CD4-positive, alpha-beta T cell (primary cell): ENCODE measurements around the gene GPAT2. TPM values are rescaled to one million over a fixed set of nuclear protein-coding genes. Genes with fewer than 3 reads are reported as not detected.
"Not testable (repeated sequence)": the region's sequence is repeated elsewhere in the genome, so short reads cannot be mapped to it uniquely, and the experiment has no call there.

Experiments used
- ATAC-seq: fragments of 200-7000 bp; cut with Tn5 transposase; one replicate; pipeline ENCODE4 v1.10.0; 2022; ENCODE audit warnings: mild to moderate bottlenecking; ENCODE audit not compliant: poor library complexity
- CTCF ChIA-PET: fragments of 350-600 bp; sonication (Branson Sonifier 250); formaldehyde crosslinking; loops from one replicate; lab custom pipeline; 2021; ENCODE audit warnings: antibody characterized with exemption, inconsistent platforms; lab: Charles Lee
- POLR2A ChIA-PET: fragments of 350-600 bp; sonication (Branson Sonifier 250); formaldehyde crosslinking; loops from one replicate; lab custom pipeline; 2021; ENCODE audit warnings: antibody characterized with exemption, inconsistent platforms; lab: Charles Lee
- DNase-seq, 14 experiments: peaks; one replicate each; pipeline ENCODE4 v3.0.0-alpha.2; 2013 to 2020; ENCODE audit warnings: mixed read lengths in 2 of 14
- H3K27ac ChIP-seq, 2 donors: one replicate each; pipeline versions ENCODE4 v1.5.1 to v1.7.0; 2013; ENCODE audit warnings: low read length in 2 of 2, low read depth in 1 of 2, mild to moderate bottlenecking in 1 of 2
- H3K27me3 ChIP-seq, 2 experiments: 1 replicate in 1 of 2; 2 replicates in 1 of 2; pipeline versions ENCODE4 v1.6.1 to v1.7.0; 2013; ENCODE audit warnings: low read length in 2 of 2, control low read depth in 1 of 2, mild to moderate bottlenecking in 1 of 2, moderate library complexity in 1 of 2; ENCODE audit not compliant: insufficient read depth in 2 of 2, control insufficient read depth in 1 of 2
- H3K36me3 ChIP-seq: one replicate; pipeline ENCODE4 v1.6.1; 2013; ENCODE audit warnings: low read length, control low read depth; ENCODE audit not compliant: insufficient read depth
- H3K4me1 ChIP-seq: one replicate; pipeline ENCODE4 v1.6.1; 2013; ENCODE audit warnings: low read length, control low read depth; ENCODE audit not compliant: insufficient read depth
- H3K4me3 ChIP-seq: one replicate; pipeline ENCODE4 v1.5.1; 2013; ENCODE audit warnings: mild to moderate bottlenecking, low read length, moderate library complexity
- H3K9me3 ChIP-seq, 2 experiments: 1 replicate in 1 of 2; 2 replicates in 1 of 2; pipeline versions ENCODE4 v1.6.1 to v1.7.0; 2013; ENCODE audit warnings: low read length in 2 of 2, mild to moderate bottlenecking in 2 of 2, control low read depth in 1 of 2, moderate library complexity in 1 of 2; ENCODE audit not compliant: control insufficient read depth in 1 of 2, insufficient read depth in 1 of 2
- H3K27ac Mint-ChIP-seq: one replicate; pipeline ENCODE4 v1.8.0; 2020; ENCODE audit warnings: mixed read lengths
- H3K27me3 Mint-ChIP-seq: one replicate; pipeline ENCODE4 v1.8.0; 2021; ENCODE audit warnings: mixed read lengths
- H3K36me3 Mint-ChIP-seq: one replicate; pipeline ENCODE4 v1.8.0; 2021; ENCODE audit warnings: low read depth, mixed read lengths
- H3K4me1 Mint-ChIP-seq: one replicate; pipeline ENCODE4 v1.8.0; 2021; ENCODE audit warnings: low read depth, mixed read lengths
- H3K4me3 Mint-ChIP-seq: one replicate; pipeline ENCODE4 v1.8.0; 2020; ENCODE audit warnings: mild to moderate bottlenecking, mixed read lengths
- H3K9me3 Mint-ChIP-seq: one replicate; pipeline ENCODE4 v1.8.0; 2020; ENCODE audit warnings: mixed read lengths
- intact Hi-C, 2 experiments: fragments of 100-400 bp; cut with DNase I in 1 of 2; cut with micrococcal nuclease in 1 of 2; formaldehyde crosslinking; loops; one replicate each; pipeline versions ENCODE4 v1.15.1 to v1.9.0; 2023 to 2025; cut with DNase I, micrococcal nuclease
- total RNA-seq, 174 experiments: library from RNA in 2 of 174; stranded (reverse) in 2 of 174; gene quantifications; one replicate each; pipeline ENCODE4 v1.2.3 and lab custom pipeline; 2021 to 2026
- TF ChIP-seq, protein P1 (sequence below): fragments of 200-600 bp; IDR thresholded peaks from one replicate; pipeline ENCODE4 v1.8.0; 2022; ENCODE audit warnings: antibody characterized with exemption, mild to moderate bottlenecking

Gene GPAT2
- total RNA-seq, 2 experiments from 2014 or later, result 1.3 to 2.0 TPM

DNA sequence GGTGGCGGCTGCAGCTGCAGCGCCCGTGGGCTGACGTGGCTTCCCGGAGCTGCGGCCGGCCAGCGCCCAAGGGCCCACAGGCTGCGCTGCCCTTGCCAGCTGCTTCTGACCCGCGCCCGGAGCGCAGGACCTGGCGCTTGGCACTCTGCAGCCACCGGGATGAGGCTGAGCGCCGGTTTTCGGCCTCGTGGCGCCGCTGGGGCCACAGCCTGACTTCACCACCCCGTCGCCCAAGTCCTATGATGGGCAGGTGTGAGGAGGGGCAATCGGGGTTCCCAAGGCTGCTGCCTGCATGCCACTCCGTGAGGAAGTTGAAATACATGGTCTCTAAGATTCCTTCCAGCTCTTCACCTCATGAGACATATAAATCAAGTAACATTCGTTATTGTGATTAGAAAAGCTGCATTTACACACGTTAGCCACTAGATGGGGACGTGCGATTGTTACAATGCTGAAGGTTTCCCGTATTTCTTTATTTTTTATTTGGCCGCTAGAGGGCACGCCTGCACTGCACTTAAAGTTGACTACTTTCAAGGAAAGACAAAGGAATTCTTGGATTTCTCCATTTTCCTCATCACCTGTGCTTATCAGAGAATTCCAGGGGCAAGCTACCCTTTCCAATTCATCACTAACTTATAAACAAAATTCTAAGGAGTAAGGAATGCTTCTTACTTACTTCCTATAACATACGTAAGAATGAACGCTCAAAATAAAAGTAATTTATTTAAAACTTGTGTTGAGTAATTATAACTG, 42.0 kb downstream of the GPAT2 start:
- H3K36me3 ChIP-seq, H3K9me3 Mint-ChIP-seq, H3K27me3 ChIP-seq, H3K36me3 Mint-ChIP-seq, H3K9me3 ChIP-seq, H3K4me1 ChIP-seq: not testable (repeated sequence)
- Mint-ChIP-seq H3K27ac (peak overlapping the region; percentile 84), H3K27me3 (peaks cover 31% of the 10 kb centered on the region), H3K4me3 (peak overlapping the region; percentile 93), H3K4me1 (peaks cover 11% of the 10 kb centered on the region)
- ChIA-PET CTCF (interaction anchor here (0.7 to 3.2 kb wide), 12 partner anchors 8 to 822 kb away, joined by 3 to 20 read pairs (median 4); partner anchors contain the start of genes ADRA2B and NCAPH), POLR2A (interaction anchor here (0.7 to 1.1 kb wide), 7 partner anchors 124 to 1120 kb away, joined by 3 to 8 read pairs (median 4); partner anchors contain the start of genes ADRA2B, ANKRD36 and ARID5A)
- peak; percentile 63 for ATAC-seq
- Histone ChIP-seq H3K4me3 (peak overlapping the region; percentile 64), H3K27ac (peak overlapping the region in 1 of 2 donors; percentile 72)
- TF ChIP-seq, protein P1, sequence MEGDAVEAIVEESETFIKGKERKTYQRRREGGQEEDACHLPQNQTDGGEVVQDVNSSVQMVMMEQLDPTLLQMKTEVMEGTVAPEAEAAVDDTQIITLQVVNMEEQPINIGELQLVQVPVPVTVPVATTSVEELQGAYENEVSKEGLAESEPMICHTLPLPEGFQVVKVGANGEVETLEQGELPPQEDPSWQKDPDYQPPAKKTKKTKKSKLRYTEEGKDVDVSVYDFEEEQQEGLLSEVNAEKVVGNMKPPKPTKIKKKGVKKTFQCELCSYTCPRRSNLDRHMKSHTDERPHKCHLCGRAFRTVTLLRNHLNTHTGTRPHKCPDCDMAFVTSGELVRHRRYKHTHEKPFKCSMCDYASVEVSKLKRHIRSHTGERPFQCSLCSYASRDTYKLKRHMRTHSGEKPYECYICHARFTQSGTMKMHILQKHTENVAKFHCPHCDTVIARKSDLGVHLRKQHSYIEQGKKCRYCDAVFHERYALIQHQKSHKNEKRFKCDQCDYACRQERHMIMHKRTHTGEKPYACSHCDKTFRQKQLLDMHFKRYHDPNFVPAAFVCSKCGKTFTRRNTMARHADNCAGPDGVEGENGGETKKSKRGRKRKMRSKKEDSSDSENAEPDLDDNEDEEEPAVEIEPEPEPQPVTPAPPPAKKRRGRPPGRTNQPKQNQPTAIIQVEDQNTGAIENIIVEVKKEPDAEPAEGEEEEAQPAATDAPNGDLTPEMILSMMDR, result peak; percentile 96
- peak; percentile 10 to 75 (median 30) for DNase-seq
- intact Hi-C loops, result loop anchor here (2.0 to 10.0 kb wide), 3 partner anchors 124 to 272 kb away; partner anchors contain the start of genes ADRA2B (in 1 of the 2), CIAO1 (in 1 of the 2) and TMEM127 (in 1 of the 2)

DNA sequence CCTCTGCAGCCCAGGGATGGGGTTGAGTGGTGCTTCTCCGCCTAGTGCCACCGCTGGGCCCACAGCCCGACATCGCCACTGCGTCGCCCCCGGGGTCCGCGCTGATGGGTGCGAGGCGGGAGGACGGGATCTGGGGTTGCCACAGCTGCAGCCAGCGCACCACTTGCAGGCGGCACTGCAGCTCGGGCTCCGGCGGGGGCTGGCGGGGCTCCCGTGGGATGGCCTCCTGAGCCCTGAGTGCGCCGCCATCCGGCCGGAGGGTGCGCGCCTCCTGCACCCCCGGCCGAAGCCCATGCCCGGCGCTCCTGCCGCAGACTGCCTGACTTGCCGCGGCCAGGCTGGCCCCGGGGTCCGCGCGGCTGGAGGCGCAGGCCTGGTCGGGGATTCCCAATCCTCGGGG, 42.6 kb downstream of the GPAT2 start:
- H3K36me3 ChIP-seq, H3K36me3 Mint-ChIP-seq, H3K27me3 ChIP-seq, H3K27ac ChIP-seq, H3K4me1 ChIP-seq, H3K9me3 Mint-ChIP-seq, H3K9me3 ChIP-seq: not testable (repeated sequence)
- CTCF ChIA-PET, result interaction anchor here (0.7 to 3.2 kb wide), 11 partner anchors 9 to 823 kb away, joined by 3 to 20 read pairs (median 4); partner anchors contain the start of genes ADRA2B and NCAPH
- ATAC-seq (peak; percentile 31), DNase-seq (peak in 4 of 14 experiments; percentile 16 to 37 (median 24))
- POLR2A ChIA-PET, result interaction anchor here (0.9 to 1.1 kb wide), 6 partner anchors 125 to 1121 kb away, joined by 3 to 8 read pairs (median 4); partner anchors contain the start of genes ADRA2B, ANKRD36 and ARID5A
- H3K4me3 ChIP-seq, result peak overlapping the region; percentile 64
- peak overlapping the region; percentile 91 for H3K4me3 Mint-ChIP-seq
- intact Hi-C loops, result loop anchor here (2.0 to 10.0 kb wide), 3 partner anchors 125 to 273 kb away; partner anchors contain the start of genes ADRA2B (in 1 of the 2), CIAO1 (in 1 of the 2) and TMEM127 (in 1 of the 2)
- peak overlapping the region; percentile 98 for H3K27ac Mint-ChIP-seq
- H3K4me1 Mint-ChIP-seq, result peaks cover 11% of the 10 kb centered on the region
- peaks cover 28% of the 10 kb centered on the region for H3K27me3 Mint-ChIP-seq

DNA sequence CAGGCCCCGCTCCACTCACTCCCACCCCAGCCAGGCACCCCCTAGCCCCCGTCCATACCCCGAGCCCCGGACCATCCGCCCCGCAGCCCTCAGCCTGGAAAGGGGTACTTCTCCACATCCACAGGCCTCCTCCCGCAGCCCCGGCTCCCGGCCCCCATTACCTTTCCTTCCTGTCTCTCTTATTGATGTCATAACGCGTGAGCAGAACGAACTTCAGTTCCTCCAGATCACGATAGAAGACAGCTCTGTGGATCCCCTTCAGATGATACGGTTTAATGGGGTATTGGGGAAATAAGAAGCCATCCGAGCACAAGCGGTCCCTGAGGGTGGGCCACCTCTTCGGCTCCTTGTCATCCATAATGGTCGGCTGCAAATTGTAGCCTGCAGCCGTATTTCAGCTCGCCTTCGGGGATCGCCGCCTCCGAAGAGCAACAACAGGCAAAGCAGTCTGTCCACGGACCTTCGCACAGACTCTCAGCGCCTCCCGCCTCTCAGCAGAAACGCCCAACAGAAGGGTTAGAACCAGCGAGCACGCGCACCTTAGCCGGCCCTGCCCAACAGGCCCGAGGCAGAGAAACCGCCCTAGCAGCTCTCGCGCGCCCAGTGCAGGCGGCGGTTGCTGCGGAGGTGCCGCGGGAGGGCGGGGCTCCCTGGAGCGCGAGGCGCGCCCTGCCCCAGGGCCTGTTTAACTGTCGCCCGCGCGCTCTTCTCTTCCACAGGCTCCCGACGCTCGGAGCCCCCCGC, 43.2 kb downstream of the GPAT2 start, which contains the start of gene ANKRD36C:
TSS of gene ANKRD36C (minus strand) at position 474 of the 744 bp plus-strand sequence. CDS start at position 358, 116 bp downstream.
- POLR2A ChIA-PET, result interaction anchor here (1.1 kb wide), 2 partner anchors 125 to 545 kb away, joined by 4 to 5 read pairs; partner anchors contain the start of genes ADRA2B and ARID5A
- H3K9me3 Mint-ChIP-seq, H3K36me3 ChIP-seq, H3K9me3 ChIP-seq, H3K36me3 Mint-ChIP-seq, H3K4me1 ChIP-seq, H3K27me3 ChIP-seq: not testable (repeated sequence)
- Mint-ChIP-seq H3K4me3 (peak within 1 kb of the TSS; percentile 93), H3K27me3 (peaks cover 23% of the 10 kb centered on the region), H3K27ac (peak within 1 kb of the TSS; percentile 98), H3K4me1 (peaks cover 11% of the 10 kb centered on the region)
- Histone ChIP-seq H3K27ac (peak within 1 kb of the TSS; percentile 76 to 78), H3K4me3 (peak within 1 kb of the TSS; percentile 73)
- CTCF ChIA-PET, result interaction anchor here (0.5 to 3.2 kb wide), 4 partner anchors 126 to 823 kb away, joined by 4 to 20 read pairs (median 11); partner anchors contain the start of gene ADRA2B
- ATAC-seq, result peak; percentile 89
- peak in 11 of 14 experiments; percentile 1 to 80 (median 29) for DNase-seq
- intact Hi-C loops, result loop anchor here (2.0 to 10.0 kb wide), 3 partner anchors 125 to 273 kb away; partner anchors contain the start of genes ADRA2B (in 1 of the 2), CIAO1 (in 1 of the 2) and TMEM127 (in 1 of the 2)

DNA sequence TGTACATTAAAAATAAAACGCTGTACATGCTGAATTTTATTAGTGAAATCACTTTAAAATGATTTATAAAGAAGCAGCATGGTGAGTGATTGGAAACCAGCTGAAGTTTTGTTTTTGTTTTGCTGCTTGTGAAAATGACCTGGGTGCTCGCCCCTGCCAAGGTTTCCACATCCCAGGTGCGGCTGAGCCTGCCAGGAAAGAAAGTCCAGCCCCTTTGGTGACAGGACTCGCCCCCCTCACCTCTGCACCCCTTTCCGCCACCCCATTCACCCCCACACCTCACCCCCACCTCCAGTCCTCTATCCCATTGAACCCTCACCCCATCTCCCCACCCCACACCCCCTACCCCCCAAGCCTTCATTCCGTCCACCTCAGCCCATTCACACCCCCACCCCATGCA, 43.8 kb downstream of the GPAT2 start:
- peak overlapping the region; percentile 22 for H3K4me3 ChIP-seq
- ATAC-seq, H3K27me3 ChIP-seq, H3K27ac ChIP-seq, H3K9me3 Mint-ChIP-seq, H3K9me3 ChIP-seq, H3K4me1 ChIP-seq, H3K36me3 ChIP-seq, H3K4me3 Mint-ChIP-seq, H3K36me3 Mint-ChIP-seq: not testable (repeated sequence)
- Mint-ChIP-seq H3K4me1 (peaks cover 11% of the 10 kb centered on the region), H3K27ac (peak overlapping the region; percentile 98), H3K27me3 (peaks cover 16% of the 10 kb centered on the region)
- peak in 1 of 14 experiments; percentile 44 for DNase-seq
- ChIA-PET POLR2A (interaction anchor here (1.1 kb wide), 1 partner anchor 126 kb away, joined by 5 read pairs; the partner anchor contains the start of gene ADRA2B), CTCF (interaction anchor here (2.7 to 3.2 kb wide), 2 partner anchors 126 to 184 kb away, joined by 18 to 20 read pairs; partner anchors contain the start of gene ADRA2B)
- intact Hi-C loops, result loop anchor here (10.0 kb wide), 2 partner anchors 184 to 274 kb away; partner anchors contain the start of genes CIAO1 (in 1 of the 2) and TMEM127 (in 1 of the 2)
